HG03565 (cell line): ENCODE data around the gene TSC2.
A peak's percentile ranks its signal among the peaks of the same experiment; 100 is the strongest.
"Not testable (repeated sequence)": the region's sequence is repeated elsewhere in the genome, so short reads cannot be mapped to it uniquely, and the experiment has no call there.

ENCODE experiments used
- ATAC-seq: cut with Tn5 transposase; IDR thresholded peaks from one replicate; pipeline ENCODE4 v1.9.1; 2021; ENCODE audit warnings: mild to moderate bottlenecking, moderate library complexity; ENCODE audit not compliant: unreplicated experiment

The TSC2 gene

DNA sequence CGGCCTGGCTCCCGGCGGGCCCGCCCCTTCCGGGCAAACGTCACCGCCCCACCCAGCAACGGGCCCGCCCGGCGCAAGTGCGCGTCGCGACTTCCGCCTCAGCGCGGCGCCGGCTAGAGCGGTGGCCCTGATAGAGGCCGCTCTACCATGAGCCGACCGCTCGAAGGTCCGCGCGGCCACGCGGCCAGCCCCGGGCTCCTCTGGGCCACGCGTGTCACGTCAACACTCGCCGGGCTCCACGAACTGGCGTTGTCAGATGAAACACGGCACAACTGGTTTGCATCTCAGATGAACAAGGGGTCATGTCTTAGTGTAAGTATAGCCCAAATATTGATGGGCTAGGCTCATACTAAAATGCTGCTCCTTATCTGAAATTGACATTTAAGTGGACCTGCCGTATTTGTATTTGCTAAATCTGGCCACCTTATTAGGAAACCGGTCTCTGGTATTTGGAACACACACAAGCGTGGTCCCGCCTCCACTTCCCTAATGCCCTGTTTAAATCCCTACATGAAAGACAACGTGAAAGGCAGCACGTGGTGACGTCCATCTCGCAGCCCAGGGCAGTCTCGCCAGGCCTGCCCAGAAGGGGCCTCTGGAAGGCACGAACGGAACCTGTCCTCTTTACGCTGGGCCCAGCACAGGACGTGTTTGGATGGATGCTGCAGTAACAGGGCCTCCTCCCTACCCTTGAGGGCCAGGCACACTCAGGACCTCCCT lies 37.8 kb upstream of the TSC2 start, which contains the start of gene ZNF598:
Gene ZNF598 (minus strand): TSS at position 31 of the 720 bp plus-strand sequence.
- ATAC-seq: peak; percentile 74

DNA sequence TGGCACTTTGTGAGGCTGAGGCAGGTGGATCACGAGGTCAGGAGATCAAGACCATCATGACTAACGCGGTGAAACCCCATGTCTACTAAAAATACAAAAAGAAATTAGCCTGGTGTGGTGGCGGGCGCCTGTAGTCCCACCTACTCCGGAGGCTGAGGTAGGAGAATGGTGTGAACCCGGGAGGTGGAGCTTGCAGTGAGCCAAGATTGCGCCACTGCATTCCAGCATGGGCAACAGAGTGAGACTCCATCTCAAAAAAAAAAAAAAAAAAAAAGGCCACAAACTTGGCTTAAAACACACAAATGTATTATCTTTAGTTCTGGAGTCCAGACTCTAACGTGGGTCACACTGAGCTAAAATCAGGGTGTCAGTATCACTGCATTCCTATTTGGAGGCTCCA lies 36.1 kb upstream of the TSC2 start:
- ATAC-seq: not testable (repeated sequence)

DNA sequence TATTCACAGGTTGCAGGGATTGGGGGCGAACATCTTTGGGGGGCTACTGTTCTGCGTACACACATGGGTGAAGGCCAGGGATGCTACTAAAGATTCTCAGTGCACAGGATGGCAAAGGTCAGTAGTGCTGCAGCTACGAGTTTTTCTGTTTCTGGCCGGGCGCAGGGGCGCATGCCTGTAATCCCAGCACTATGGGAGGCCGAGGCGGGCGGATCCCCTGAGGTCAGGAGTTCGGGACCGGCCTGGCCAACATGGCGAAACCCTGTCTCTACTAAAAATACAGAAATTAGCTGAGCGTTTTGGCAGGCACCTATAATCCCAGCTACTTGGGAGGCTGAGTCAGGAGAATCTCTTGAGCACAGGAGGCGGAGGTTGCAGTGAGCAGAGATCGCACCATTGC lies 34.3 kb upstream of the TSC2 start:
- no peak for ATAC-seq

DNA sequence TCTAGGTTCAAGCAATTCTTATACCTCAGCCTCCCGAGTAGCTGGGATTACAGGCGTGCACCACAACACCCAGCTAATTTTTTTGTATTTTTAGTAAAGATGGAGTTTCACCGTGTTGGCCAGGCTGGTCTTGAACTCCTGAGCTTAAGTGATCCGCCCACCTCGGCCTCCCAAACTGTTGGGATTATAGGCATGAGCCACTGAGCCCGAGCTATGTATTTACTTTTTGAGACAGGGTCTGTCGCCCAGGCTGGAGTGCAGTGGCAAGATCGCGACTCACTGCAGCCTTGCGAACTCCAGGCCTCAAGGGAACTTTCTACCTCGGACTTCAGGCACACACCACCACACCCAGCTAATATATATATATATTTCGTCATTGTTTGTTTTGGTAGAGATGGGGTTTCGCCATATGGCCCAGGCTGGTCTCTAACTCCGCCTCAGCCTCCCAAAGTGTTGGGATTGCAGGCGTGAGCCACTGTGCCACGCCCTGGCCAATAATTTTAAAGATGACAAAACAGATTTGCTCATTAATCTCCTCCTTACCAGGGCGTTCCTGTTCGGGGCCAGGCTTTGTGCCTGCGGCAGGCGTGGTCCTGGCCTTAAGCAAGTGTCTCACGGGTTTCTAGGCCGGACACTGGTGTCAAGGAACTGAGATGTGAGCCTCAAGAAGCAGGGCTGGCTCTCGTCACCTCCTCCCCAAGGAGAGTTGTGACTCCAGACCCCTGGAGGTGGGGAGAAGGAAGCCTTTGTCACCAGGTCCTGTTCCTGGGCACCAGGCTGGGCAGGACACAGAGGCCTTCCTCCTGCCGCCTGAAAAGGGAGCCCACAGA lies 32.5 kb upstream of the TSC2 start:
- ATAC-seq: no peak

DNA sequence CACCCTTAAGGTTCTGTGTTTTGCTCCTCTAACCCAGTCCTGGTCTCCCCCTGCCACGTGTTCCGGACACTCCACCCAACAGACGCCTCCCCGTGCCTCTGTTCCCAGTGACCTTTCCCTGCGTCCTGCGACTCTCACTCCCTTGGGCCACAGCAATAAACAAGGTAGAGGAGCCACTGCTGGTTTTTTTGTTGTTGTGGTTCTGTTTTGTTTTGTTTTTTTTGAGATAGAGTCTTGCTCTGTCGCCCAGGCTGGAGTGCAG lies 31.9 kb upstream of the TSC2 start:
- no peak for ATAC-seq

GRCh38 chr16:2016407-2016922 lies 31.3 kb upstream of the TSC2 start:
- no peak for ATAC-seq

DNA sequence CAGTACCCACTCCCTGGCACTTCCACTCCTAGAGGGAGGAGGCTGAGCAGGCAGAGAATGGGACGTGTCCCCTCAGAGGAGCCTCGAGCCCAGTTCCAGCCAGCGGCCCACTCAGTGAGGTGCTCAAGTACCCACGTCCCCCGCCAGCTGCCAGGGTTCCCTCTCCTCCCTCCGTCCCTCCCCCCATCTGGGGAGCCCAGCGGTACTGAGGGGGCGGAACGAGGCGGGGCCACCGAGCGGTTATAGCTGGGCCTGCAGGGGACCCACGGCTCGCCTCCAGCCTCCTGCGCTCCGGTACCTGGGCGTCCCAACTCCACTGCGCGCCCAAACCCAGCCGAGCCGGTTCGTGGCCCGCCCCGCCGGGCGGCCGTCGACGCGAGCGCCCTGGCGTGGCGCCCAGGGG lies 28.3 kb upstream of the TSC2 start, which contains the start of gene NPW:
Gene NPW (plus strand): TSS at position 268 of the 403 bp plus-strand sequence.
- ATAC-seq: no peak

- ATAC-seq: no peak
These were observed 27.6 kb upstream of the TSC2 start for GRCh38 chr16:2019921-2020831.

- ATAC-seq: no peak
These were observed 25.1 kb upstream of the TSC2 start for GRCh38 chr16:2022723-2023091.

DNA sequence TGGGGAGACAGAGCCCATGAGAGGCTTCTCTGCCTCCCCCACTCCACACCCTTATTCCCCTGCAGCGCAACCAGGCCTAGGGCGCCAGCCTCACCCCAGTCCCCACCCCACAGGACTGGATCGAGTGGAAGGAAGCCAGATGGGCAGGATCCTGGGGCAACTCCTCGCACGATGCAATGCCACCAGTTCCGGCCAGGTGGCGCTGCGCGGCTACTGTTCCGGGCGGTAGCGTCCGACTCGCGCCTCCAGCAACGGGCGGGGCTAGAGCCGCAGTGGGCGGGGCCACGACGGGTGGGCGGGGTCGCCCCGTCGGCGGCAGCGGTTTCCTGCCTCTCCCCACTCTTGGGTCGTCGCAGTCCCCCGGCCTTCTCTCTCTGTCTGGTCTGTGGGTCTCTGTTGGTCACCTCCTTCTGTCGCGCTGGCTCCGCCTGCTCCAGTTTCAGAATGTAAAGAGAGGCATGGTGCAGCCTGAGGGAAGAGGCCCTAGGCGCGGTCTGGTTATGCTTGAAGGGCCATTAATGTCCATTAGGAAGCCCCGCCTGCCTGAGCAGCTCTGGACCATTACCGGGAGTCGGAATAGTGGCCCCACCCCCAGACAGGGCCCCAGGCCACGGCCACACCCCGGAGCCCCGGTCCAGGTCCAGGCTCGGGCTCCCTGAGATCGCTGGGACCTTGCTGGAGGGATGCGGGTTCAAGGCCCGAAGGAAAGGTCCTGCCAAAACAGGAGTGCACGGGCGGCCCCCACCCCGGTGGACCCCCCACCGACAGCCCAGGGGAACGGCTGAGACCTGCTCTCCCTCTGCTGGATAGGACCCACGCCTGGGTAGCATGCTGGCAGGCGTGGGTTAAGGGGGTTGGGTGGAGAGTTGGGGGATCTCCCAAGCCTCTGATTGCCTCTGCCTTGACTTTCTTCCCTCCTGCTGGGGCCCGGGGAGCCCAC lies 24.4 kb upstream of the TSC2 start:
- peak; percentile 70 for ATAC-seq

GRCh38 chr16:2024032-2024420 lies 23.8 kb upstream of the TSC2 start:
- no peak for ATAC-seq

GRCh38 chr16:2025251-2025650 lies 22.5 kb upstream of the TSC2 start:
- no peak for ATAC-seq

DNA sequence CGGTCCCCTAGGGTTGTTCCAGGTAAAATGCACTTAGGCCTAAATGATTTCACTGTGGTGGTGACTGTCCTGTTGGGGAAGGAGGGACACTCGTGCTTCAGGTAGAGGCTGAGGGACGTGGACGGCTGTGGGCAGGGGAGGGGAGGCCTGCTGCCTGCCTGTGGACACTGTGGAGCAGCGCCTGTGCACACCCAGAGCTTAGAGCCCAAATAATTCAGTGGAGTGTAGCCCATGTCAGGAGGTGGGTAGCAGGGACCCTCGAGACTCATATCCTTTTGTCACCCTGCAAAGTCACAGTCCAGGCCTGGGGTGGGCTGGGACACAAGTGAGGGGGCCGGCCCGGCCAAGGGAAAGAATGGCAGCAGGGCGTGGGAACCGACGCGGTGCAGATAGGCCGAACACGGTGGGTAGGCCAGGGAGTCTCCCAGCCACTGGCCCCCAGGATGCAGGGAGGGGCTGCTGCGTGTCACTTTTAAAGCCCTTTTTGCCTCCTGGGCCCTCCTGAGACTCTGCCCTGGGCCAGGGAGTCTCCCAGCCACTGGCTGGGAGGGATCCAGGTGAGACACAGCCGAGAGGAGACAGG lies 21.8 kb upstream of the TSC2 start:
- ATAC-seq: no peak

DNA sequence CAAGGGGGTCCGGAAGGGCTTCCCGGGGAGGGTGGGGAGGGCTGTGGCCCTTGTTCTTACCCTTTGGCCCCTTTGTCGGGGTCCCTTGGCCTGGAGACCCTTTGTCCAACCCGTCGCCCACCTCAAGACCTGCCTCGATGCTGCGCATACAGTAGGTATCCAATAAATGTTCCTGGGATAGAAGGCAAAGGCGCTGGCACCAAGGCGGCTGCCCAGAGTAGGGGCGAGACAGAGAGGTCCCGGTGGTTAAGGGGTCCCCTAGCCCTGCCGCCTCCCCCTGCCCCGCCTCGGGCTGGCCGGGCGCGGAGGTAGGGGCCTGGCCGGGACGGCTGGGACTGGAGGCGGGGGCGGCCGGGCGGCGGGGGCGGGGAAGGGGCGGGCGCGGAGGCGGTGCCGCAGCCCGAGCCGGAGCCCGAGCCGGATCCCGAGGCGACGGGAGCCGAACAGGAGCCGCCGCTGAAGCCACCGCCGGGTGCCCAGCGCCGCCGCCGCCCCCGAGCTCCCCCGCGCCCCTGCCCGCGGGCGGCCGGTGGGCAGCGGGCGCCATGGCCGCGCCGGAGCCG lies 21.2 kb upstream of the TSC2 start, which contains the start of gene NHERF2:
Gene NHERF2 (plus strand): TSS at position 442 of the 563 bp plus-strand sequence. CDS start 104 bp downstream, at position 546.
- no peak for ATAC-seq

GRCh38 chr16:2027024-2028010 lies 20.5 kb upstream of the TSC2 start:
- ATAC-seq: no peak

- no peak for ATAC-seq
These were observed 19.6 kb upstream of the TSC2 start for GRCh38 chr16:2028146-2028545.

DNA sequence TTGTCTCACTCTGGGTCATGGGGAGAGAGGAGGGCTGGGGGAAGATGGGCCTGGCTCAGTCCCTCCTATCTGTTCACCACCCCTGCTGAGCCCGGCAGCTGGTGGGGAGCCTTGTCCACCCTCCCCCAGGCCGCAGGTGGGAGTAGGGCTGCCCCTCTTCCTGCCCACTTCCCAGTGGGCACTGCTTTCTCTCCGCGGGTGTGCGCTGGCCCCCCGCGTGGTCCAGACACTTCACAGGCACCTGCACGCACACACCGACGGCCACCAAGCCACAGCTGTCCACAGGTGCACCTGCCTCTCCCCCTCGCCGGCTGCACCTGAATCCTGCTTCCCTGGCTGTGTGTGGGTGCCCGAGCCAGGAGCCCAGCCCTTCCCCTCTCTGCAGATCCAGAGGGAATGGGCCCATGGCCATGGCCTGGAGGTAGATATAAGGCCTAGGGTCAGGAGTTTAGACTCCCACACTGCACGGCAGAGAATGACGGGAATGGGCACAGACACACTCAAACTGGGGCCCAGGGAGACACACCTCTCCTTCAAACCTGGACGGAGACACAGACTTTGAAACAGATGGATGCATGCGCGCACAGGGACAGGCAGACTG lies 19.1 kb upstream of the TSC2 start:
- ATAC-seq: no peak

DNA sequence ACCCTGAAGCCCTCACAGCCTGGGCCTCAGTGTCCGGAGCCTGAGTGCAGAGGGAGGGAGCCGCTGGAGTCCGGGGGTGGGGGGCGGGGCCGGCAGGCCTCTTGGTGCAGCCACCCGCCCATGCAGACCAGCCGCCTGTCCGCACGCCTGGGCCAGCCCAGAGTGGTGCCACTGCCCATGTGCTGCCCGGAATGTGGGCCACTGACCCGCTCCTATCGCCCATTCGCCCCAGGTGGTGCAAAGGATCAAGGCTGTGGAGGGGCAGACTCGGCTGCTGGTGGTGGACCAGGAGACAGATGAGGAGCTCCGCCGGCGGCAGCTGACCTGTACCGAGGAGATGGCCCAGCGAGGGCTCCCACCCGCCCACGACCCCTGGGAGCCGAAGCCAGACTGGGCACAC lies 18.4 kb upstream of the TSC2 start:
- no peak for ATAC-seq
